Measurements from ENCODE around the gene SOX14.

DNA sequence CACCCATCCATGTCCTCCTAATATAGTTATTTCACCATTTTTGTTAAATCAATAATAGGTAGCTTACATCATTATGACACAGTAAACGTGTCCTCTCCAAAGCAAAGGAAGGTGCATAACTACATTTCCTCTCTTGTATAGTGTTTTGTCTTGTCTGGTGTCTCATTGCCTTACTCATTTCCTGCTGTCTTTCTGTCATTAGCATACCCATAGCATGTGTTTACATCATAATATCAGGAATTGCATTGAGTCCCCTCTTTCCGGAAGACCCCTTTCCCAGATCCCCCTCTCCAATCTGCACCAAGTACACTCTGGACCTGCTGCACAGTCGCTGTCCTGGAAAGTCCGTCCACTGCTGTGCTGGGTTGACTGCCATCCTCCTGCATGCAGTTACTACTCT is 47.9 kb downstream of the SOX14 start:
- TF ChIP-seq, protein P1, sequence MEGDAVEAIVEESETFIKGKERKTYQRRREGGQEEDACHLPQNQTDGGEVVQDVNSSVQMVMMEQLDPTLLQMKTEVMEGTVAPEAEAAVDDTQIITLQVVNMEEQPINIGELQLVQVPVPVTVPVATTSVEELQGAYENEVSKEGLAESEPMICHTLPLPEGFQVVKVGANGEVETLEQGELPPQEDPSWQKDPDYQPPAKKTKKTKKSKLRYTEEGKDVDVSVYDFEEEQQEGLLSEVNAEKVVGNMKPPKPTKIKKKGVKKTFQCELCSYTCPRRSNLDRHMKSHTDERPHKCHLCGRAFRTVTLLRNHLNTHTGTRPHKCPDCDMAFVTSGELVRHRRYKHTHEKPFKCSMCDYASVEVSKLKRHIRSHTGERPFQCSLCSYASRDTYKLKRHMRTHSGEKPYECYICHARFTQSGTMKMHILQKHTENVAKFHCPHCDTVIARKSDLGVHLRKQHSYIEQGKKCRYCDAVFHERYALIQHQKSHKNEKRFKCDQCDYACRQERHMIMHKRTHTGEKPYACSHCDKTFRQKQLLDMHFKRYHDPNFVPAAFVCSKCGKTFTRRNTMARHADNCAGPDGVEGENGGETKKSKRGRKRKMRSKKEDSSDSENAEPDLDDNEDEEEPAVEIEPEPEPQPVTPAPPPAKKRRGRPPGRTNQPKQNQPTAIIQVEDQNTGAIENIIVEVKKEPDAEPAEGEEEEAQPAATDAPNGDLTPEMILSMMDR (IDR thresholded peaks at IDR 0.05): no peak
- no peak for TF ChIP-seq POLR2AphosphoS5 (IDR thresholded peaks at IDR 0.05; ENCODE audit: low read depth, low read length)
- TF ChIP-seq SIN3A (IDR thresholded peaks at IDR 0.05; ENCODE audit: borderline replicate concordance, insufficient read depth, low read depth, low read length): no peak
- TF ChIP-seq, protein P2, sequence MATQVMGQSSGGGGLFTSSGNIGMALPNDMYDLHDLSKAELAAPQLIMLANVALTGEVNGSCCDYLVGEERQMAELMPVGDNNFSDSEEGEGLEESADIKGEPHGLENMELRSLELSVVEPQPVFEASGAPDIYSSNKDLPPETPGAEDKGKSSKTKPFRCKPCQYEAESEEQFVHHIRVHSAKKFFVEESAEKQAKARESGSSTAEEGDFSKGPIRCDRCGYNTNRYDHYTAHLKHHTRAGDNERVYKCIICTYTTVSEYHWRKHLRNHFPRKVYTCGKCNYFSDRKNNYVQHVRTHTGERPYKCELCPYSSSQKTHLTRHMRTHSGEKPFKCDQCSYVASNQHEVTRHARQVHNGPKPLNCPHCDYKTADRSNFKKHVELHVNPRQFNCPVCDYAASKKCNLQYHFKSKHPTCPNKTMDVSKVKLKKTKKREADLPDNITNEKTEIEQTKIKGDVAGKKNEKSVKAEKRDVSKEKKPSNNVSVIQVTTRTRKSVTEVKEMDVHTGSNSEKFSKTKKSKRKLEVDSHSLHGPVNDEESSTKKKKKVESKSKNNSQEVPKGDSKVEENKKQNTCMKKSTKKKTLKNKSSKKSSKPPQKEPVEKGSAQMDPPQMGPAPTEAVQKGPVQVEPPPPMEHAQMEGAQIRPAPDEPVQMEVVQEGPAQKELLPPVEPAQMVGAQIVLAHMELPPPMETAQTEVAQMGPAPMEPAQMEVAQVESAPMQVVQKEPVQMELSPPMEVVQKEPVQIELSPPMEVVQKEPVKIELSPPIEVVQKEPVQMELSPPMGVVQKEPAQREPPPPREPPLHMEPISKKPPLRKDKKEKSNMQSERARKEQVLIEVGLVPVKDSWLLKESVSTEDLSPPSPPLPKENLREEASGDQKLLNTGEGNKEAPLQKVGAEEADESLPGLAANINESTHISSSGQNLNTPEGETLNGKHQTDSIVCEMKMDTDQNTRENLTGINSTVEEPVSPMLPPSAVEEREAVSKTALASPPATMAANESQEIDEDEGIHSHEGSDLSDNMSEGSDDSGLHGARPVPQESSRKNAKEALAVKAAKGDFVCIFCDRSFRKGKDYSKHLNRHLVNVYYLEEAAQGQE (IDR thresholded peaks at IDR 0.05; ENCODE audit: insufficient read depth in 1 of 2, low read depth in 2 of 2, low read length in 1 of 2): no peak
